Right renal pelvis (tissue), 4 donors: ENCODE data around the gene PRUNE2. TPM values are rescaled to one million over a fixed set of nuclear protein-coding genes. Genes with fewer than 3 reads are reported as not detected.

ENCODE experiments used
- DNase-seq, 4 donors: peaks; one replicate each; pipeline ENCODE4 v3.0.0-alpha.2; 2013; ENCODE audit warnings: low read depth in 4 of 4, low spot score in 3 of 4, missing footprints in 1 of 4
- polyA plus RNA-seq, 4 donors: library from polyadenylated mRNA; unstranded; fragments of 120-200 nt; gene quantifications; one replicate each; pipeline ENCODE4 v1.2.1, GENCODE V29; 2013; ENCODE audit not compliant: insufficient read length in 4 of 4

Gene PRUNE2
- polyA plus RNA-seq, 4 donors: 11.2 to 13.8 (median 12.8) TPM

DNA sequence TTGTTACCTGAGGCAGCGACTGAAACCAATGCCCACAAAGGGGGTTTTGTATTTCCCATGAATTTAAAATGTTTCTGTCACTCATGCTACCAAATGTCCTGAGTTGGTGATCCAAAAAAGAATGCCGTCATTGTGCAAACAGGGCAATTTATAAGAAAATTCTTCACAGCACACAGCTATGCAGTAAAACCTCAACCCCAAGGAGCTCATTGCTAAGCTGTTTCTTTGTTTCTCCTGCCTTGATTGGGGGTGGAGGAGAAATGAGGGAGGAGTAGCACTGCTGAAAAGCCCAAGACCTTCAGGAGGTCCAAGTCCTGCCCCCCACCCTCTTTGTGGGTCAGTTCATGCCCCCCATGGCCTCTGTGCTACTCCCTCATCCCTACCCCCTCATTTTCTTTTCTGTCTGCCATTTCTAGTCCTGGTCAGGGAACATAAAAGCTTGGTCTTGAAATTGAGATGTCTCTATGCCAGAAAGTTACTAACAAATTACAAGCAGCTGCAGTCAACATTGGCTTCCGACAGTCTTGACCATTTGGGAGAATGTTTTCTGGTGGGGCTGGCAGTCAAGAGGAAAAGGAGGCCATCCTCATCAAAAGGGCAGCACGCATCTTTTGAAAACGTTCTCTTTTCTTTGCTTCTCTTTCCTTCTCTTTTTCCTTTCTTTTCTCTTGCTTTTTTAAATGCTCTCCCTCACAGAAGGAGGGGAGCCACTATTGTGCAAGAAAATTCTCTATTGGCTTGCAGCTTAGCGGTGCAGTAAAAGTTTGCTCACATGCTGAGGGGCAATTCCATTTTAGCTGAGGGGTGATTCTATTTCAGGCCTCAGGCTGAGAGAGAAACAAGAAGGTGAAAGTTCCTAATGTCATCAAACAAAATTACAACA lies 313.6 kb downstream of the PRUNE2 start:
- DNase-seq: no peak

- no peak for DNase-seq
Measured at GRCh38 chr9:76591256-76591950, 314.5 kb downstream of the PRUNE2 start.

GRCh38 chr9:76588316-76588715 lies 317.6 kb downstream of the PRUNE2 start:
- DNase-seq: no peak

- no peak for DNase-seq
Measured at GRCh38 chr9:76586390-76587314, 319.3 kb downstream of the PRUNE2 start.

GRCh38 chr9:76585487-76586389 lies 320.2 kb downstream of the PRUNE2 start:
- no peak for DNase-seq

DNA sequence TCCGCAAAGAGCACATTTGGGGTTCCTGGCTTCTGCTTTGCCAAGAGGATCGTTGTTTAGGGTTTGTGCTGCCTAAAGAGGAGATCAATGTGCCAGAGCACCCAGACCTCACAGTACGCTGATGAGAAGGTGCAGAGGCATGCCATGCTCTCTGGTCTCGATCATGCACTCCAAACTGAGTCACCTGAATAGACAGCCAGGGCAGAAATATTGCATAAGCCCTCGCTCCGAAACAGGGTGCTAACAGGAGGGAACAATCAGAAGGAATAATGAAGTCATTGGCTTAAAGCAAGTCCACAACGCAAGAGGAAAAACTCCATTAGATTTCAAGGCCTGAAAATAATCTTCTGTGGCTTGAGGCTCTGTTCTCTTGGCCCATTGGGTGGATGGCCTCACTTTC lies 322.7 kb downstream of the PRUNE2 start:
- DNase-seq: no peak

DNA sequence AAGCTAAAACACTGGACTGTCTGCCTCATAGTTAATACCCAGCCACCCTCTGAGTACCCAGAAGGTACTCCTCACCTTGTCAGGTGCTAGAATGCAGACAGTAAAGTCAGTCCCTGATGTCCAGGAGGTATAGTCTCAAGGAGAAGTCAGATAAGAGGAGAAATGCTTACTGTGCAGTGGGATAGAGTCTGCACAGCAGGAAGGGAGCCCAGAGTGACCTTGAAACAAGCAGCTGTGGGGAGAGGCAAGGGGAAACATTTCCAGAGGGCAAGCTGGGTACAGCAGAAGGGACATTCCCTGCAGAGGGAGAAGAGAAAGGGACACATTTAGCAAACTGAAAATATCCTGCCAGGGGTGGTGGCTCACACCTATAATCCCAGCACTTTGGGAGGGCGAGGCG lies 324.2 kb downstream of the PRUNE2 start:
- no peak for DNase-seq

- DNase-seq: no peak
Measured at GRCh38 chr9:76580820-76581219, 325.1 kb downstream of the PRUNE2 start.

- DNase-seq: no peak
Measured at GRCh38 chr9:76580188-76580587, 325.7 kb downstream of the PRUNE2 start.

DNA sequence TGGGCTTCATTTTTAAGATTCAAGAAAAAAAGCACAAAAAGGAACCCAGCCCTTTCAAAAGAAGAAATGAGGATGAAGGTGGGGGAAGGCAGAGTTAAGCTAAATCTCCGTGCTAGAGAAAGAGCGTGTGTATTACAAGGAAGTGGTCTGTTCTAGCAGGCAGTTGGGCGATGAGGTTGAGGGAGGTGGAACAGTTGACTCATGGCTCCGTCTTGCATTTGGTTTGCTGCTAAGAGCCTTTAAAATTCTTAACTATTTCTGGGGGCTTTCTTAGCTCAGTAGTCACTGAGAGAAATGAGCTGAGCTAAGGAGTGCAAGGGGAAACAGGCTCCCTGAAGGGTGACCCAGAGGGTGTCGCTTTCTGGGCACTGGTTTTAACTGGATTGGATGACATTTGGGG lies 329.6 kb downstream of the PRUNE2 start:
- DNase-seq: no peak

DNA sequence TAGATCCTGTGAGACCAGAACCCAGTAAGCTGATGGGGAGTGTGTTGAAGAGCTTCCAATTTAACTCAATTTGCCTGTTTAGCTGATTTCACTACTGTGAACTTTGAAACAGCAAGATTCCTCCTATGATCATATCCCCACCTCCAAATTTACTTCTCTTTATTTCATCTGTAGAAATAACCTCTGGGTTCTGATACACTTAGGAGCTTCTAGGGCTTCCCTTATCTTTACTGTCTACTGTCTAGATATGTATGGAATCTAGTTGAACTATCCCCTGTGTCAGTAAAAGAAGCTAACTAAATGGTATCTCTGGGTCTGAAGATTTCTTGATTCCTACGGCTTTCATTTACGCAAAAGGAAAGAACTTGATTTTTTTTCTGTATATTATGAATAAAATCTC lies 330.2 kb downstream of the PRUNE2 start:
- no peak for DNase-seq

DNA sequence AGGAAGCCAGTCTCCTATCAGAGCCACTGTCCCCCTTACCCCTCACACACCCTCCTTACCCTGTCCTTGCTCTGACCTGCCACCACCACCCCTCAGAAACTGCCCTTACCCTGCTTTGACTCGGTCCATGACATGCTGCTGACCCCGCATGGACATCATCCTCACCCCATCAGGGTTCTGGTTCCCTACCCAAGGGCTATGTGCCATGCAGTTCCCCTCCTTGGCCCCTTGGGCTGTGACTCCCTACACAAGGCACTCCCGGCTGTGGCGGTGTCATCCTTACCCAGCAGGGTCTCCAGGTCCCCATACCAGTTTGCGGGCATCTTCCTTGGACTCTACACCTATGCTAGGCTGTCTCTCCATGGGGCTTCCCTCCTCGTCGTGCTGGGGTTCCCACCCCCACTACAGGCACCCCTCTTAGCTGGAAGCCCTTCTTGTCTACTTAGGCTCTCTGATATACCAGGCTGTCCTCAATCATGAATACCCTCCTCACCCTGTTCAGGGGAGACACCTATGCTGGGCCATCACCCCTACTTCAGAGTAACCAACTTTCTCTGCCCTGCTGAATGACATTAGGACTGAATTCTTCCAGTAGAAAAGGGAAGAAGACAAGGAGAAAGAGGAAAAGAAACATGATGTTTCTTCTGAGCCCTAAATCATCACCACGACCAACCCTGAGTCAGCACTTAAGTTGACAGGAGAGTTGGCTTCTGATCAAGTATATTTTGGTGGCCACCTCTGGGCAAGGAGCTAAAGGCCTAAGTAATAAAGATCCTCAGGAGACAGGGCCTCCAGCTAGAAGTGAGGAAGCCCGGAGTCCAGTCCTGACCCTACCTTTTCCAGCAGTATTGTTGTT lies 331.8 kb downstream of the PRUNE2 start:
- DNase-seq: no peak

DNA sequence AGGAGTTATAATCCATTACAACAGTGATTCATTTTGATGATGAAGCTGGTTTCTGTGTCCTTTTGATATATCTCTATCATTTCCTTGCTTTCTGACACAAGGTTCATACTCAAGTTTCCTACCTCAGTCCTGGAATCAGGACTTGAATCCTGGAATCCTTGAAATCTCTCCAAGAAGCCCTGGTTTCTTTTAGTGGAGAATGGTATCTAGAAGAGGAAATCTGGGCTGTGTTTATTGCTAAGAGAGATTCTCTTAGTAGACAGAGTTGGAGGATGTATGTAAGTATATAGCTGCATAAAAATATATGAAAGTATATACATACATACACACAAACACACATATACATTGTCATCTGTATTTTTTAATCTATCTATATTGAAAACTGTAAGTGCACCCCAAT lies 332.5 kb downstream of the PRUNE2 start:
- DNase-seq: no peak

DNA sequence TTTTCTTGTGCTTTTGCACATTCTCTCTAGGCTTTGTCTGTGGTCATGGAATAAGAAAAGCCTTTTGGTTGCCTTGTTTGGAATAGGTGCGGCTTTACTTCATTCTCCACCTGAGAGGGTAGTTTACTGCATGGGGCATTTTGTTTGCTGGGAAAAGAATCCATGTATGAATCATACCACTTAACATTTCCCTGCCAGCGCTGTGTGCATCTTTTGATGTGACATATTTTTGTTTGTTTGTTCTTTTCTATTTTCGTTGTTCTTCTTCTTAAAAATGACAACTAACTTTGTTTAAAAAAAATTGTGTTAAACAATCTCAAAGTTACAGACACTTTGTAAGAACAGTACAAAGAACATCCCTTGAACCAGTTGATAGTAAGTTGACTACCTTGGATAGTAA lies 333.8 kb downstream of the PRUNE2 start:
- no peak for DNase-seq

DNA sequence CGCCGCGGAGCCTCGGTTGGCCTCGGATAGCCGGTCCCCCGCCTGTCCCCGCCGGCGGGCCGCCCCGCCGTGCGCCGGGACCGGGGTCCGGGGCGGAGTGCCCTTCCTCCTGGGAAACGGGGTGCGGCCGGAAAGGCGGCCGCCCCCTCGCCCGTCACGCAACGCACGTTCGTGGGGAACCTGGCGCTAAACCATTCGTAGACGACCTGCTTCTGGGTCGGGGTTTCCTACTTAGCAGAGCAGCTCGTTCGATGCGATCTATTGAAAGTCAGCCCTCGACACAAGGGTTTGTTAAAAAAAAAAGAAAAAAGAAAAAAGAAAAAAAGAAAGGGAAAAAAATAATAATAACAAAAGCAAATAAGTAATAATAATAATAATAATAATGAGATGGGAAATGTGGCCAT lies 334.2 kb downstream of the PRUNE2 start:
- DNase-seq: no peak

DNA sequence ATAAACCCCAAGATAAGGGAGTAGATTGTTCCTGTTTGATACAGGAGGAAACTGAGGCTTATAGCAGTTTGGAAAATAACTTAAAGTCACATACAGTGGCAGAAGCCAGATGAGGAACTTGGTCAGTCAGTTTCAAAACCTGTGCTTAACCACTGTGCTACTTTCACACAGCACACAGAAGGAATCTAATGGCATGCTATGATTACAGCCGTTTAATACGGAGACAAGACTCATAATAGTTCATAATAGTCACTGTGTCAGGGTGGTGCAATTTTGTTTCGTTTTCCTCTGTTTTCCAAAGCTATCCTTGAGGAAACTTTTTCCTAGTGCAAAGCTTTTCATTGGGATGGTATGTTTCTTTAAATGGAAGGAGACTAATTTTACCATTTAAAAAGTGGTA lies 334.6 kb downstream of the PRUNE2 start:
- DNase-seq: no peak

- no peak for DNase-seq
Measured at GRCh38 chr9:76570826-76571225, 335.1 kb downstream of the PRUNE2 start.

DNA sequence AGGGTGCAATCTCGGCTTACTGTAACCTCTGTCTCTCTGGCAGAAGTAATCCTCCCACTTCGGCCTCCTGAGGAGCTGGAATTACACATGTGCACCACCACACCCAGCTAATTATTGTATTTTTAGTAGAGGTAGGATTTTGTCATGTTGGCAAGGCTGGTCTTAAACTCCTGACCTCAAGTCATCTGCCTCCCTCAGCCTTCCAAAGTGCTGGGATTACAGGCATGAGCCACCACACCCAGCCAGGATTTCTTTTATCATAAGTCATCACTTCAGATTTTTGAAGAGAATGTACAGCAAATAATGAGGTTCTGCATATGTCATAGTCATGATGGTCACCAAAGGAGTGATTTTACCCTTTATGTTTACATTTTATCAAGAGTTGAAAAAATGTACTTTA lies 338.8 kb downstream of the PRUNE2 start:
- DNase-seq: no peak

DNA sequence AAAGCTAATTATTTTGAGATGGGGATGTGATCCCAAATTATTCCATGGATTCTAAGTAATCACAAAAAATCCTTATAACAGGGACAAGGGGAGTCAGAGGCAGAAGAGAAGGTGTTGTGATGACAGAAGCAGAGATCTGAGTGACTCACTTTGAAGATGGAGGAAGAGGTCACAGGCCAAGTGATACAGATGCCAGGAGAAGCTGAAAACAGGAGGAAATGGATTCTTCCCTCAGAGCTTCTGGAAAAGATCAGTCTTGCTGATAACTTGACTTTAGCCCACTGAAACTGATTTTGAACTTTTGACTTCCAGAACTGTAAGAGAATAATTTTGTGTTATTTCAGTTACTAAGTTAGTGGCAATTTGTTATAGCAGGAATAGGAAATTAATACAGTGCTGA lies 341.6 kb downstream of the PRUNE2 start:
- no peak for DNase-seq
